HG03108 (cell line): ENCODE data around the gene CACFD1.

Experiments used
- ATAC-seq: cut with Tn5 transposase; IDR thresholded peaks from one replicate; pipeline ENCODE4 v1.9.1; 2021; ENCODE audit warnings: moderate library complexity; ENCODE audit not compliant: unreplicated experiment

The CACFD1 gene

GRCh38 chr9:133515615-133516255, 56.0 kb downstream of the CACFD1 start:
- no peak for ATAC-seq

- ATAC-seq: no peak
Observed at GRCh38 chr9:133516256-133516960, 56.6 kb downstream of the CACFD1 start.

GRCh38 chr9:133516961-133517350, 57.2 kb downstream of the CACFD1 start:
- no peak for ATAC-seq

GRCh38 chr9:133517711-133518110, 57.9 kb downstream of the CACFD1 start:
- no peak for ATAC-seq

- ATAC-seq: no peak
Observed at GRCh38 chr9:133518200-133518599, 58.4 kb downstream of the CACFD1 start.

- ATAC-seq: no peak
Observed at GRCh38 chr9:133518706-133519449, 59.1 kb downstream of the CACFD1 start.

GRCh38 chr9:133519693-133520092, 59.9 kb downstream of the CACFD1 start:
- no peak for ATAC-seq

GRCh38 chr9:133520121-133520835, 60.5 kb downstream of the CACFD1 start:
- no peak for ATAC-seq
